Breast epithelium (tissue), 4 donors: ENCODE data around the gene ZNF860. TPM values are rescaled to one million over a fixed set of nuclear protein-coding genes. Genes with fewer than 3 reads are reported as not detected.
"Not testable (repeated sequence)": the region's sequence is repeated elsewhere in the genome, so short reads cannot be mapped to it uniquely, and the experiment has no call there.

ENCODE experiments used
- DNase-seq, 2 donors: peaks; one replicate each; pipeline ENCODE4 v3.0.0-alpha.2; 2019; ENCODE audit warnings: low spot score in 2 of 2
- H3K27ac ChIP-seq, 2 donors: fragments of 200-600 bp; sonication (generic) in 1 of 2; one replicate each; pipeline ENCODE4 v1.5.1; 2016 to 2019; ENCODE audit warnings: mild to moderate bottlenecking in 1 of 2
- H3K27me3 ChIP-seq, 2 donors: fragments of 200-600 bp; sonication (generic) in 1 of 2; one replicate each; pipeline versions ENCODE4 v1.5.1 to v1.6.0; 2017 to 2019; ENCODE audit warnings: control low read depth in 1 of 2, mild to moderate bottlenecking in 1 of 2
- H3K36me3 ChIP-seq: fragments of 200-600 bp; one replicate; pipeline ENCODE4 v1.5.1; 2019
- H3K4me1 ChIP-seq, 2 donors: fragments of 200-600 bp; sonication (generic); one replicate each; pipeline ENCODE4 v1.5.1; 2016 to 2019; ENCODE audit warnings: control low read depth in 1 of 2
- H3K4me3 ChIP-seq, 3 donors: fragments of 200-600 bp; sonication (generic); 1 replicate in 2 of 3; 2 replicates in 1 of 3; pipeline ENCODE4 v1.5.1; 2016 to 2019; ENCODE audit warnings: mild to moderate bottlenecking in 3 of 3, moderate library complexity in 2 of 3
- H3K9me3 ChIP-seq, 2 donors: fragments of 200-600 bp; sonication (generic) in 1 of 2; one replicate each; pipeline ENCODE4 v1.5.1; 2016 to 2019; ENCODE audit warnings: control low read depth in 1 of 2
- POLR2A ChIP-seq: fragments of 450-650 bp; IDR thresholded peaks from one replicate; pipeline ENCODE4 v1.6.1; 2016; ENCODE audit warnings: antibody characterized with exemption, mild to moderate bottlenecking, moderate library complexity
- POLR2AphosphoS5 ChIP-seq, 3 donors: sonication (generic); formaldehyde crosslinking; IDR thresholded peaks; one replicate each; pipeline ENCODE4 v1.6.1; 2017; ENCODE audit warnings: antibody characterized with exemption in 3 of 3
- intact Hi-C: fragments of 100-400 bp; cut with DNase I; formaldehyde crosslinking; loops from one replicate; pipeline ENCODE4 v1.15.1; 2023; ENCODE audit warnings: low total_unique reads
- total RNA-seq, 3 donors: library from RNA; depleted of rRNA; stranded (reverse); fragments of >200 nt; gene quantifications; one replicate each; pipeline ENCODE4 v1.1.0, GENCODE V29; 2016
- TF ChIP-seq, protein P1 (sequence below), 3 donors: fragments of 450-650 bp; IDR thresholded peaks; one replicate each; pipeline ENCODE4 v1.5.1; 2016 to 2017; ENCODE audit warnings: antibody characterized with exemption in 3 of 3, mild to moderate bottlenecking in 3 of 3, moderate library complexity in 3 of 3

The ZNF860 gene
- total RNA-seq, 3 donors from 2014 or later = 0.80 to 4.2 (median 3.3) TPM

- no peak overlapping the region for H3K27ac ChIP-seq
- H3K4me3 ChIP-seq = no peak overlapping the region
- peaks cover 15 to 24% of the 10 kb centered on the region in 2 donors for H3K9me3 ChIP-seq
- intact Hi-C loops = no loop called here
- no peaks in the 10 kb centered on the region for H3K4me1 ChIP-seq
- no peak for DNase-seq
- no peaks in the 10 kb centered on the region for H3K36me3 ChIP-seq
- H3K27me3 ChIP-seq = no peaks in the 10 kb centered on the region
- TF ChIP-seq, protein P1, sequence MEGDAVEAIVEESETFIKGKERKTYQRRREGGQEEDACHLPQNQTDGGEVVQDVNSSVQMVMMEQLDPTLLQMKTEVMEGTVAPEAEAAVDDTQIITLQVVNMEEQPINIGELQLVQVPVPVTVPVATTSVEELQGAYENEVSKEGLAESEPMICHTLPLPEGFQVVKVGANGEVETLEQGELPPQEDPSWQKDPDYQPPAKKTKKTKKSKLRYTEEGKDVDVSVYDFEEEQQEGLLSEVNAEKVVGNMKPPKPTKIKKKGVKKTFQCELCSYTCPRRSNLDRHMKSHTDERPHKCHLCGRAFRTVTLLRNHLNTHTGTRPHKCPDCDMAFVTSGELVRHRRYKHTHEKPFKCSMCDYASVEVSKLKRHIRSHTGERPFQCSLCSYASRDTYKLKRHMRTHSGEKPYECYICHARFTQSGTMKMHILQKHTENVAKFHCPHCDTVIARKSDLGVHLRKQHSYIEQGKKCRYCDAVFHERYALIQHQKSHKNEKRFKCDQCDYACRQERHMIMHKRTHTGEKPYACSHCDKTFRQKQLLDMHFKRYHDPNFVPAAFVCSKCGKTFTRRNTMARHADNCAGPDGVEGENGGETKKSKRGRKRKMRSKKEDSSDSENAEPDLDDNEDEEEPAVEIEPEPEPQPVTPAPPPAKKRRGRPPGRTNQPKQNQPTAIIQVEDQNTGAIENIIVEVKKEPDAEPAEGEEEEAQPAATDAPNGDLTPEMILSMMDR (IDR thresholded peaks at IDR 0.05) = no peak
- no peak for TF ChIP-seq POLR2A
- TF ChIP-seq POLR2AphosphoS5 (IDR thresholded peaks at IDR 0.05) = no peak
Measured at GRCh38 chr3:31993843-31994242, 12.3 kb downstream of the ZNF860 start.

GRCh38 chr3:31995026-31995425 is 13.5 kb downstream of the ZNF860 start:
- intact Hi-C loops, DNase-seq, H3K27me3 ChIP-seq, H3K27ac ChIP-seq, H3K36me3 ChIP-seq, H3K4me1 ChIP-seq, H3K4me3 ChIP-seq: not testable (repeated sequence)
- peaks cover 12% of the 10 kb centered on the region in 2 donors for H3K9me3 ChIP-seq

DNA sequence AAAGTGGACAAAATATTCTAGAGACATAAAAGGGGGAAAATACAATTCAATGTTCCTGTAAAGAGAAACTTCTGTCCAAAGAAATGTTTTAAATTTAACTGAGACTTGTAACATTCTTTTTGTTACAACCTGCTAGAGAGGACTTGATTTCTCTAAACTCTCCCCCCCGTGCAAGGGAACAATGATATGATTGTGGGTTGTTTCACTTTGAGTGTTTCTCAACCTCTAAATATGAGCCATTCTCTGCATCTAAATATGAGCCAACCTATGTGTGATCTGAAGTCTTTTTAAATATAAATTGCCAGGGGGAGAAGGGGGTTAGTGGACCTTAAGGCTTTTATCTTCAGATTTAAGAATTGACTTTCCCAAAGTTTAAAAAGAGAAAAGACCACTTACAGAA is 14.6 kb downstream of the ZNF860 start:
- no peaks in the 10 kb centered on the region for H3K27me3 ChIP-seq
- no peak overlapping the region for H3K4me3 ChIP-seq
- TF ChIP-seq POLR2AphosphoS5 (IDR thresholded peaks at IDR 0.05) (no peak), POLR2A (no peak)
- TF ChIP-seq, protein P1 (IDR thresholded peaks at IDR 0.05) = no peak
- no peaks in the 10 kb centered on the region for H3K4me1 ChIP-seq
- H3K9me3 ChIP-seq = peaks cover under 1 to 5% of the 10 kb centered on the region in 2 donors
- H3K27ac ChIP-seq = no peak overlapping the region
- H3K36me3 ChIP-seq = no peaks in the 10 kb centered on the region
- DNase-seq = no peak
- intact Hi-C loops = no loop called here

DNA sequence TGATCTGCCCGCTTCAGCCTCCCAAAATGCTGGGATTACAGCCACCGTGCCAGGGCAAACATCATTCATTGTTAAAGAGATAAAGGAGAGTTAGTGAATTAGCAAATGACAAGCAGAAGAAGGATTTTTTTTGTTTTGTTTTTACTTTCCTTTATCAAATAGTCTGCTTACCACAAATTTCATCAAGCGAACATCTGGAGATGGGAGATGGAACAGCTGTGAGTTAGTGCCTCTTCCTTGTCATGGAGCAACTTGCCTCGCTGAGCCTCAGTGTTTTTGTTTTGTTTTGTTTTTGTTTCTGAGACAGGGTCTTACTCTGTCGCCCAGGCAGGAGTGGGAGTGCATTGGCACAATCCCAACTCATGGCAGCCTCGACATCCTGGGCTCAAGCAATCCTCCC is 15.9 kb downstream of the ZNF860 start:
- no peak for DNase-seq
- Histone ChIP-seq H3K27ac (no peak overlapping the region), H3K27me3 (no peaks in the 10 kb centered on the region), H3K4me1 (no peaks in the 10 kb centered on the region), H3K9me3 (peaks cover 0 to 5% of the 10 kb centered on the region in 2 donors), H3K4me3 (no peak overlapping the region), H3K36me3 (no peaks in the 10 kb centered on the region)
- intact Hi-C loops = no loop called here
- TF ChIP-seq POLR2AphosphoS5 (IDR thresholded peaks at IDR 0.05) (no peak), POLR2A (no peak)

DNA sequence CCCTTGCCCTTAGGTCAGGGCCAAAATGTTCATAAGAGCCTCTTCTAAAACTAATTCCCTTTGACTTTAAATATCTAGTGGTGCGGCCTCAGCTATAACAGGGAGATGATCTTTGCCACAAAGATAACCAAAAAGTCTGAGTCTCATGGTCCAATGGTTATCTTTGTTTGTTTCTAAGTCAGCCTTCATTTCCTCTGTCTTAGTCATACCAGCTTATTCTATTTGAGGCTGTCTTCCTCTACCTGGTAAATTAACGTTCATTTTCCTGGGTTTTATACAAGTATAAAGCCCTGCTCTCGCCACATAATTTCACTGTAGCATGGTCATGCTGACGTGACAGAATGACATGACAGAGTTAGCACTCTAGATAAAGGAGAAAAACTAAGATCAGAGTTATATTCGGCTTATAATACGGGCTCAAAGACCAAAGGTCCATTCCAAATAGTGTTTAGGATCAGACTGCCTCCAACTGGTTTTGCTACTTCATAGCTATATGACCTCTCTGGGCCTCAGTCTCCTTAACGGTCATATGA is 18.4 kb downstream of the ZNF860 start:
- H3K27ac ChIP-seq = no peak overlapping the region
- peaks cover 0 to 2% of the 10 kb centered on the region in 2 donors for H3K9me3 ChIP-seq
- H3K4me1 ChIP-seq = no peaks in the 10 kb centered on the region
- H3K36me3 ChIP-seq = no peaks in the 10 kb centered on the region
- H3K4me3 ChIP-seq = no peak overlapping the region
- TF ChIP-seq POLR2AphosphoS5 (IDR thresholded peaks at IDR 0.05) = no peak
- no peak for TF ChIP-seq POLR2A
- no peak for DNase-seq
- intact Hi-C loops = no loop called here
- no peaks in the 10 kb centered on the region for H3K27me3 ChIP-seq

GRCh38 chr3:32000877-32001276 is 19.3 kb downstream of the ZNF860 start:
- DNase-seq = no peak
- no peak overlapping the region for H3K4me3 ChIP-seq
- no peaks in the 10 kb centered on the region for H3K4me1 ChIP-seq
- H3K9me3 ChIP-seq = no peaks in the 10 kb centered on the region
- no peaks in the 10 kb centered on the region for H3K27me3 ChIP-seq
- intact Hi-C loops = no loop called here
- no peaks in the 10 kb centered on the region for H3K36me3 ChIP-seq
- no peak overlapping the region for H3K27ac ChIP-seq
- TF ChIP-seq, protein P1 (IDR thresholded peaks at IDR 0.05) = no peak
- TF ChIP-seq POLR2AphosphoS5 (IDR thresholded peaks at IDR 0.05) (no peak), POLR2A (no peak)
